DMS114 treated with DMSO at 0.1 percent for 48 hours (cell line): ENCODE results near the gene DCHS1.

Source experiments
- DNase-seq: peaks from one replicate; lab custom pipeline; 2025; ENCODE audit not compliant: unreplicated experiment; lab: John Stamatoyannopoulos, UW

DCHS1 gene

DNA sequence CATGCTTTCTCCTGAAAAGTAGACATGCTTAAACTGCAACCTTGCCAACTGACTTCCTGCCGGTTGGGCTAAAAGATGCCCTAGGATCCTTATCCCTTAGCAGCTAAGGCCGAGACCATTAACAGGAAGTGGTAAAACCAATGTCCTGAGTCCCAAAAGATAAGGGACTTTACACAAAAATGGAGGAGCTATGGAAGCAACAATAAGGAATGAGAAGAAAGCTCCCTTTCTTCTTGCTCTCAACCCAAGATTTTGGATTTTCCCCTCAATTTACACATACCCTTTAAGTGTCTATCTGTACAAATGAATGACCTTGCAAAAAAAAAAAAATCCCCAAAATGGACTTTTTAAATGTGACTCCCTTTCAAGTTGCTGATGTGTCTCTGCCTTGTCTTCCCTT lies 16.4 kb upstream of the DCHS1 start:
- no peak for DNase-seq

- no peak for DNase-seq
Measured at GRCh38 chr11:6670202-6670830, 14.7 kb upstream of the DCHS1 start.

- no peak for DNase-seq
Measured at GRCh38 chr11:6667733-6668374, 12.2 kb upstream of the DCHS1 start.

DNA sequence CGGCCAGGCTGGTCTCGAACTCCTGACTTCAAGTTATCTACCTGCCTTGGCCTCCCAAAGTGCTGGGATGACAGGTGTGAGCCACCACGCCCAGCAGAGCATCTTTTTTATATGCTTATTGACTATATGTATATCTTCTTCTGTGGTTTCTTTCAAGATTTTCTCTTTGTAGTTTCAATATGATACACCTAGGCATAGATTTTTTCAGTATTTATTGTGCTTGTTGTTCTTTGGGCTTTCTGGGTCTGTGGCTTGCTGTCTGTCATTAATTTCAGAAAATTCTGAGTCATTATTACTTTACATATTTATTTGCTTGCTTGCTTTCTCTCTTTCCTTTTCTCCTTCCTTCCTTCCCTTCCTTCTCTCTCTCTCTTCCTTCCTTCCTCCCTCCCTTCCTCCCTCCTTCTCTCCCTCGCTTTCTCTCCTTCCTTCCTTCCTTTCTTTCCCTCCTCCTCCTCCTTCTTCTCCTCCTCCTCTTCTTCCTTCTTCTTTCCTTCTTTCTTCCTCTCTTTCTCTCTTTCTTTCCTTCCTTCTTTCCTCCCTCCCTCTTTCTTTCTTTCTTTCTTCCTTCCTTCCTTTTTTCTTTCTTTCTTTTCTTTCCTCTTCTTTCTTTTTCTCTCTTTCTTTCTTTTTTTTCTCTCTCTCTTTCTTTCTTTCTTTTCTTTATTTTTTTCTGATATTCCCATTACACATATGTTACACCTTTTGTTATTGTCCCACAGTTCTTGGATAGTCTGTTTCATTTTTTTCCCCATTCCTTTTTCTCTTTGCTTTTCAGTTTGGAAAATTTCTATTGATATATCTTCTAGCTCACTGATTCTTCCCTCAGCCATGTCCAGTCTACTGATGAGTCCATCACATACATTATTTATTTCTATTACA lies 10.9 kb upstream of the DCHS1 start:
- DNase-seq, result no peak

DNA sequence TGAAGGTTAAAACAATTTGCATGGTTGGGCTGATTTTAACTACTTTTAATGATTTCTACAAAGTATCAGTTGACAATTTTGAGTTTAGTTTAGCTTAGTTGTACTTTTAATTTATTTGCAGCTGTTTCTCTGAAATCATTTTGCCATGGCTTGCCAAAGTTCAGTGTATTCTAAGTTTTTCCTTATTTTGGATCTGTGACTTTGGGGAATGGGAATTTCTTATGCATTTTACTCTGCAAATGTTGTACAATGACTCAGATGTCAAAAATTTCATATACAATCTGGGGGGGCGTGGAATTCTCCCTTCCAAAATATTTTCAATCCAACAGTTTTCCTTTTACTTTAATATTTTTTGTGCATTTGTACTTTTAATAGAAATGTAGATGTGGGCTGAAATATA lies 8.9 kb upstream of the DCHS1 start:
- no peak for DNase-seq

GRCh38 chr11:6663794-6664469 lies 8.3 kb upstream of the DCHS1 start:
- DNase-seq, result no peak

- DNase-seq, result no peak
Measured at GRCh38 chr11:6660712-6661111, 5.1 kb upstream of the DCHS1 start.

DNA sequence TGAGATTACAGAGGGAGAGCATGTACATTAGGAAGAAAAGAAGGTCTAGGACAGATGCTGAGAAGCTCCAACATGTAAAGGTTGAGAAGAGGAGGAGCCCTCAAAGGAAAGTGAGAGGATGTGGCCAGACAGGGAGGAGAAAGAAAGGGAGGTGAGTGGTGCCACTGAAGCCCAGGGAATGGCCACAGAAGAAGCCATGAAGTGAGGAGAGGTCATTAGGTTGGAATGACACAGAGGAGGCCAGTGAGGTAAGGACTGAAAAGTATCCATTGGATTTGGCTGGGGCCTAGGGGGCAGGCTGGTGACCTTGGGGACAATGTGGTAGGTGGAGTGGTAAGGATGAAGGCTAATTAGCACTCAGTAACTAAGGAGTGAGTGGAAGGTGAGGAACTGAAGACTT lies 3.0 kb upstream of the DCHS1 start:
- no peak for DNase-seq

- DNase-seq, result no peak
Measured at GRCh38 chr11:6657346-6657745, 1.7 kb upstream of the DCHS1 start.

GRCh38 chr11:6656936-6657335 lies 1.3 kb upstream of the DCHS1 start:
- no peak for DNase-seq

DNA sequence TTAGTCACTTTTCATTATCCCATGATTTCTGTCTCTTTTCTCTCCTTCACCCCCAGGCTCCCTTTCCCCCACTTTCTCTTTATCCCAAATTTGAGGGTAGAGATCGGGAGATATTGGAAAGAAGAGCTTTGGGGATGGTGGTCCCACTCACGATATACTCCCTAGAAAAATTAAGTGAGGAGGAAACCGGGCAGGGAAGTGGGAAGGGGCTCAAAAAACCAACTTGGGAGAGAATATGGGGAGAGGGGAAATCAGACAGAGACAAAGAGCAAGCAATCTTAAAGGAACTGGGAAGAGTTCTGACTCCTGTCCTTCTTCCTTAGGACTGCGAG lies 941 bp upstream of the DCHS1 start:
- no peak for DNase-seq

DNA sequence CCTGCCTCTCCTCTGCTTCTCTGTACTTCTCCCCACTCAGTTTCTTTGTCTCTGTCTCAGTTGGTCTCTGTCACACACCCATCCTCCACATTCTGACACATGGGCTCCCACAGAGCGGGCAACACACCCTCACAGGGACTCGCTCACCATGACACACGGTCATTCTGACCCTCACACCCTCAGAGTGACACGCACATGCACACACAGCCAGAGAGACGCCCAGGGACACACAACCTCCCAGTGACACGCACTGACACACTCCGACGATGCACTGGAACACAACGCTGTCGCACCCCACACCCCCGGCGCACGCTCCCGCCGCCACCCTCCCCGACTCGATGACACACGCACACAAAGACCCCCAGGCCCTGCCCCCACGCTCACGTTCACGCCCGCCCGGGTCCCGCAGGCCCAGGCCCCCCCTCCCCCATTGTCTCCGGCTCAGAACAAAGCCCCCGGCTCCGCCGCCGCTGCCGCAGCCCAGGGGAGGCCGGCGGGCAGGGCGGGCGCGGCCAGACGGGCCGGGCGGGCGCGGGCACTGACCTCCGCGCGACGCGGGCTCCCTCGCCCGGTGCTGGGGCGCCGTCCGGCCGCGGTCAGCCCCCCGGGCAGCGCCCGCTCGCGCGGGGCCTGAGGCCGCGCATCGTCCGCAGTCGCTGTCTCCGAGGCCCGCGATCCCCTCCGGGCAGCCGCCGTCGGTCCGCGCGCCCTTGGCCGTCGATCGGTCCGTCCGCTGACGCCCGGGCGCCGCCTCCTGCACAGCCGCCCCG lies 404 bp downstream of the DCHS1 start:
- DNase-seq, result no peak

DNA sequence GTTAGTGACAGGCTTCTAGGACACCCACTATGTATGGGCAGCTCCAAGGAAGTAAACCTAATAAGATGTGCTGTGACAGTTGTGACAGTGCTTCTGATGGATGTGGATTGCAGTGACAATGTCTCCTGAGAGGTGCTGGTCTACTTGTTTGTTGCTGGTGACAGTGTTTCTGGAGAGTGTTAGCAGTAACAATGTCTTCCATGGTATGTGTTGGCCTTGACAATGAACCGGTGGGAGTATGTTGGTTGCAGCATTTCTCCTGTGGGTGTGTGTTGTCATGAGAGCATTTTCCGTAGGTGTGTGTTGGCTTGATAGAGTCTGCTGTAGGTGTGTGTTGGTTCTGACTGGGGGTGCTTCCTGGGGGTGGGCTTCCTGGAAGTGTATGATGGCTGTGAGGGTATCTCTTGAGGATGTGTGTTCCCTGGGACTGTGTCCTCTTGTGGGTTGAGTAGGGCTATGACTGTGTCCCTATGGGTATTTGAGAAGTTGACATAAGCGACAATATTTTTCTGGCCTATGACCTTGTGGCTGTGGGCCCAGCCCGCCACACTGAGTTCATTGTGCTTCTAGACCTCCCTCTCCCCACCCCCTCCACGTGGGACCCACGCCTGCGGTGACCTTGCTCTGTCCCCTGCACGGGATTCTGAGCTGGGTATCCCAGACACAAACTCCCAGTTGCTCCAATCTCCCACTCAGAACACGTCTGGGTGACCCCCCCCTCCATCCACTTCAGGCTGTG lies 1.2 kb downstream of the DCHS1 start:
- no peak for DNase-seq

GRCh38 chr11:6653656-6654055 lies 2.0 kb downstream of the DCHS1 start:
- DNase-seq, result no peak

DNA sequence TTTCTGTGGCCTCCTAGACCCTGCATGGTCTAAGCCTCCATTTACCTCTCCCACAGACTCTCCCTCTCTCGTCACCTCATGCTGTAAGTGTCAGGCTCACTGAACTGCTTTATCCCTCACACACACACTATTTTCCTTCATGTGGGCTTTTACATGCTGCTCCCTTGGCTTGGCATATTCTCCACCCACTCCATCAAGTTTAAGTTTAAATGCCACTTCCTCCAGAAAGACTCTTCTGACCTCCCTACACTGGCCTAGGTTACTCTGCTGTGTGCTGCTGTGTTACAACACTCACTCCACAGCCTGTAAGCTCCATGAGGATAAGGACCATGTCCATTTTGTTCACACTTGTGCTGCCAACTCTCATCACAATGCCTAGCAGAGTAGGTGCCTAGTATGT lies 2.5 kb downstream of the DCHS1 start:
- DNase-seq, result no peak

GRCh38 chr11:6652182-6652581 lies 3.4 kb downstream of the DCHS1 start:
- DNase-seq, result no peak

GRCh38 chr11:6650980-6651379 lies 4.6 kb downstream of the DCHS1 start:
- no peak for DNase-seq

- no peak for DNase-seq
Measured at GRCh38 chr11:6650104-6650503, 5.5 kb downstream of the DCHS1 start.

DNA sequence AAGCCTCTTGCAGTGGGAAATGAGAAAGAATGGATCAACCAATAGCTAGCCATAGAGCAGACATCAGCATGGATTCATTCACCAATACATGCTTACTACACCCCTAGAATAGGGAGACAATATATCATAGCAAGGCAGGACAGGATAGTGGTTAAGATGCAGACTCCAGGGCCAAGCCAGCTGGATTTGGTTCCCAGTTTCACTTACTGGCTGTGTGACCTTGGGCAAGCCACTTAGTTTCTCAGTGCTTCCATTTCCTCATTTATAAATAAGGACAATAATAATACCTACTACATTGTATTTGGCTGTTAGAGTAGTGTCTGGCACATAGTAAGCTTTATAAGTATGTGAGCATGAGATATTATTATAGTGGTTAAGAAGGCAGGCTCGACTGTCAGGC lies 7.1 kb downstream of the DCHS1 start:
- no peak for DNase-seq

DNA sequence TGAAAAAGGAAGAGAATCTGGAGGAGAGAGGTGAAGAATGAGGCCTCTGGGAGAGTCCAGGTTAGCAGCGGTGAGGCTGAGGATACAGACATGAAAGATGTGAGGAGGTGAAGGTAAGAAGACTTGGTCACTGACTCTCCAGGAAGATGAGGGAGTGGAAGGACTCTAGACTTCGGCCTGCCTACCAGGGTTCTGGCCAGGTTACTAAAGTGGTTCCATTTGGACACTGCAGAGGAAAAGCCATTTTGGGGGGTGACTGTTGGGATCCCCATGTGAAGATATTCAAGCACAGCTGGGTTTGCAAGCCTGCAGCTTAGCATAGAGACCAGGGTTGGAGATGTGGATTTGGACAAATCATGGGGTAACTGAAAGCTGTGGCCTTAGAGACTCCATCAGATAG lies 7.8 kb downstream of the DCHS1 start:
- DNase-seq, result no peak
